Endothelial cell of umbilical vein (primary cell): ENCODE data around the gene MYH8. TPM values are rescaled to one million over a fixed set of nuclear protein-coding genes. Genes with fewer than 3 reads are reported as not detected.

Experiments
- BruUV-seq: library from RNA; stranded (reverse); fragments of 400-500 nt; replicated peaks from 2 replicates; lab custom pipeline; 2021; lab: Mats Ljungman, UMichigan
- CTCF ChIA-PET: fragments of 300-600, 350-600 bp; sonication (Branson Sonifier 250); formaldehyde crosslinking; loops from one replicate; lab custom pipeline; 2021; ENCODE audit warnings: antibody characterized with exemption, inconsistent platforms; lab: Charles Lee
- POLR2A ChIA-PET: fragments of 300-600, 350-600 bp; sonication (Branson Sonifier 250); formaldehyde crosslinking; loops from one replicate; lab custom pipeline; 2021; ENCODE audit warnings: antibody characterized with exemption, inconsistent platforms; lab: Charles Lee
- DNase-seq: peaks from one replicate; pipeline ENCODE4 v3.0.0-alpha.2; 2011; ENCODE audit warnings: low read depth, low spot score
- FAIRE-seq: peaks from 2 replicates; lab custom pipeline; 2011; peaks lifted over from hg19 to GRCh38; lab: Jason Lieb, UNC
- H2AFZ ChIP-seq: 2 replicates; pipeline ENCODE4 v1.6.0; 2012; ENCODE audit warnings: low read depth, low read length, control low read depth, inconsistent platforms
- H3K27ac ChIP-seq: 2 replicates; pipeline ENCODE4 v1.5.1; 2011; ENCODE audit warnings: low read depth, mild to moderate bottlenecking, control low read depth, low read length, moderate library complexity; ENCODE audit not compliant: insufficient read depth
- H3K27me3 ChIP-seq, 2 experiments: 2 replicates each; pipeline versions ENCODE4 v1.6.0 to v1.6.1; 2011; ENCODE audit warnings: low read length in 2 of 2, mixed read lengths in 1 of 2; ENCODE audit not compliant: control insufficient read depth in 2 of 2, insufficient read depth in 2 of 2
- H3K36me3 ChIP-seq, 2 experiments: 2 replicates in 1 of 2; 3 replicates in 1 of 2; pipeline ENCODE4 v1.5.1; 2011; ENCODE audit warnings: low read length in 2 of 2, mild to moderate bottlenecking in 1 of 2, moderate library complexity in 1 of 2; ENCODE audit not compliant: control insufficient read depth in 2 of 2, insufficient read depth in 2 of 2; ENCODE audit errors: extremely low read depth in 1 of 2
- H3K4me1 ChIP-seq: 3 replicates; pipeline ENCODE4 v1.5.1; 2011; ENCODE audit warnings: mild to moderate bottlenecking, low read length; ENCODE audit not compliant: control insufficient read depth, insufficient read depth; ENCODE audit errors: extremely low read depth
- H3K4me2 ChIP-seq: 2 replicates; pipeline ENCODE4 v1.6.1; 2011; ENCODE audit warnings: low read length, control low read depth, mixed read lengths; ENCODE audit not compliant: insufficient read depth
- H3K4me3 ChIP-seq, 3 experiments: fragments of 200-600 bp in 1 of 3; sonication (generic), shearing (Covaris generic) in 1 of 3; replicated peaks in 1 of 3; 2 replicates each; pipeline ENCODE4 v1.5.1; 2011 to 2016; ENCODE audit warnings: control low read depth in 3 of 3, low read length in 3 of 3, mild to moderate bottlenecking in 2 of 3, inconsistent platforms in 1 of 3, low read depth in 1 of 3, moderate library complexity in 1 of 3; ENCODE audit not compliant: insufficient read depth in 1 of 3
- H3K79me2 ChIP-seq: 2 replicates; pipeline ENCODE4 v1.6.0; 2012; ENCODE audit warnings: low read length, inconsistent platforms; ENCODE audit not compliant: control insufficient read depth, insufficient read depth
- H3K9ac ChIP-seq: replicated peaks from 2 replicates; pipeline ENCODE3; 2011; ENCODE audit warnings: low read length, control low read depth; ENCODE audit not compliant: insufficient read depth; ENCODE audit errors: extremely low read depth
- H3K9me1 ChIP-seq: replicated peaks from 3 replicates; pipeline ENCODE4 v1.6.0; 2011; ENCODE audit warnings: mild to moderate bottlenecking, low read length; ENCODE audit not compliant: control insufficient read depth, insufficient read depth; ENCODE audit errors: extremely low read depth
- H3K9me3 ChIP-seq: replicated peaks from 2 replicates; pipeline ENCODE4 v1.5.1; 2012; ENCODE audit warnings: low read length, inconsistent platforms; ENCODE audit not compliant: control insufficient read depth, insufficient read depth
- H4K20me1 ChIP-seq: replicated peaks from 2 replicates; pipeline ENCODE3; 2011; ENCODE audit warnings: mild to moderate bottlenecking, low read length; ENCODE audit not compliant: control insufficient read depth, insufficient read depth; ENCODE audit errors: extremely low read depth
- EZH2 ChIP-seq: IDR thresholded peaks from 2 replicates; pipeline ENCODE4 v1.6.1; 2012; ENCODE audit warnings: borderline replicate concordance, low read depth, mild to moderate bottlenecking, moderate library complexity, low read length, inconsistent platforms; ENCODE audit not compliant: severe bottlenecking
- FOS ChIP-seq: IDR thresholded peaks from 2 replicates; pipeline ENCODE4 v1.6.1; 2011; ENCODE audit warnings: mild to moderate bottlenecking, low read length, moderate library complexity, borderline replicate concordance; ENCODE audit not compliant: insufficient read depth
- GATA2 ChIP-seq: IDR thresholded peaks from 2 replicates; pipeline ENCODE4 v1.7.0; 2011; ENCODE audit warnings: low read depth, mild to moderate bottlenecking, moderate library complexity, mixed read lengths, low read length; ENCODE audit not compliant: insufficient read length, insufficient read depth
- JUN ChIP-seq: IDR thresholded peaks from 2 replicates; pipeline ENCODE4 v1.6.1; 2011; ENCODE audit warnings: borderline replicate concordance, low read depth; ENCODE audit not compliant: insufficient read length, insufficient read depth
- MYC ChIP-seq: IDR thresholded peaks from one replicate; pipeline ENCODE4 v1.6.1; 2011; ENCODE audit warnings: mild to moderate bottlenecking, low read depth, low read length
- POLR2A ChIP-seq: IDR thresholded peaks from 2 replicates; pipeline ENCODE4 v1.6.1; 2012; ENCODE audit warnings: low read depth, mild to moderate bottlenecking, control low read depth, low read length
- POLR2AphosphoS5 ChIP-seq: IDR thresholded peaks from 2 replicates; pipeline ENCODE4 v1.6.1; 2012; ENCODE audit warnings: low read depth, mild to moderate bottlenecking, control low read depth, low read length, moderate library complexity; ENCODE audit not compliant: insufficient read depth
- dilution Hi-C: fragments of 300-500 bp; cut with MboI; formaldehyde crosslinking; loops from one replicate; pipeline ENCODE4 v1.15.0; 2019; ENCODE audit warnings: low sequenced_read_pairs; ENCODE audit not compliant: extremely low pct_ligation_motif_present
- intact Hi-C: fragments of 100-400 bp; cut with micrococcal nuclease; formaldehyde crosslinking; loops from one replicate; pipeline ENCODE4 v1.10.0; 2022
- polyA plus RNA-seq, 4 experiments: library from polyadenylated mRNA; depleted of rRNA in 3 of 4; stranded (reverse) in 3 of 4; unstranded in 1 of 4; fragments of >200 nt; gene quantifications; 2 replicates each; pipeline versions ENCODE4 v1.2.1 to v1.2.3, GENCODE V29; 2011 to 2012; ENCODE audit warnings: missing spikeins in 1 of 4
- total RNA-seq: library from RNA; stranded (reverse); gene quantifications from 2 replicates; pipeline ENCODE4 v1.2.3, GENCODE V29; 2021
- TF ChIP-seq, protein P1 (sequence below): IDR thresholded peaks from 2 replicates; pipeline ENCODE4 v1.6.1; 2011; ENCODE audit not compliant: insufficient read depth, insufficient read length
- TF ChIP-seq, protein P2 (sequence below), 2 donors: IDR thresholded peaks; 1 replicate in 1 of 2; 2 replicates in 1 of 2; pipeline ENCODE4 v1.5.1; 2011; ENCODE audit warnings: low read length in 2 of 2, mild to moderate bottlenecking in 2 of 2, moderate library complexity in 2 of 2, control low read depth in 1 of 2, inconsistent platforms in 1 of 2, low read depth in 1 of 2; ENCODE audit not compliant: insufficient read depth in 1 of 2; ENCODE audit errors: extremely low read depth in 1 of 2

The MYH8 gene
- total and polyA plus RNA-seq, 2 donors (not counting 3 experiments of a cell fraction or from before 2014, with no cell fraction given) = not detected

DNA sequence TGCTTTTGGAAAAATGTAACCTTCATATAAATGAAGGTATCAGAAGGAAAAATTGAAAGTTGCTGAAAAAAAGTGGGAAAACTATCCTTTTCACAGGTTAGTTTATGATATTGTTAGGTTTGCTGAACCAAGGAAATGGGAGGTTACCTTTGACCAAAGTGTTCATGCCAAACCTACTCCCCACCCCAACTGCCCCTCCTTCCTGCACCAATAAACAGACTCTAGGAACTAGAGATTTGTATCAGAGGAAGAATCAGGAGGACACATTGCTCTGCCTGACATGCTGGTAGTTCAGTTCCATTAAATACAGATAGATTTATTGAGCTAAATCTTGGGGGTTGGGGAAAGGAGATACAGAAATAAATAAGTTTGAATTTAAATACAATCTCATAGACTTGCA, 18.2 kb downstream of the MYH8 start:
- no peaks in the 10 kb centered on the region for H4K20me1 ChIP-seq
- DNase-seq (no peak), FAIRE-seq (no peak)
- H3K36me3 ChIP-seq = no peaks in the 10 kb centered on the region
- peaks cover 3% of the 10 kb centered on the region for H3K9me3 ChIP-seq
- ChIA-PET POLR2A (no interaction called here), CTCF (no interaction called here)
- dilution Hi-C loops = no loop called here
- H3K27ac ChIP-seq = no peak overlapping the region
- H3K4me3 ChIP-seq = no peak overlapping the region
- H3K4me2 ChIP-seq = no peak overlapping the region
- H3K27me3 ChIP-seq = no peaks in the 10 kb centered on the region
- H3K9ac ChIP-seq = no peak overlapping the region
- no TSS peak for BruUV-seq
- no peak overlapping the region for H2AFZ ChIP-seq
- TF ChIP-seq, protein P1, sequence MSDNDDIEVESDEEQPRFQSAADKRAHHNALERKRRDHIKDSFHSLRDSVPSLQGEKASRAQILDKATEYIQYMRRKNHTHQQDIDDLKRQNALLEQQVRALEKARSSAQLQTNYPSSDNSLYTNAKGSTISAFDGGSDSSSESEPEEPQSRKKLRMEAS = no peak
- TF ChIP-seq MYC (no peak), EZH2 (no peak), POLR2A (no peak), FOS (no peak), POLR2AphosphoS5 (no peak), GATA2 (no peak), JUN (no peak)
- TF ChIP-seq, protein P2, sequence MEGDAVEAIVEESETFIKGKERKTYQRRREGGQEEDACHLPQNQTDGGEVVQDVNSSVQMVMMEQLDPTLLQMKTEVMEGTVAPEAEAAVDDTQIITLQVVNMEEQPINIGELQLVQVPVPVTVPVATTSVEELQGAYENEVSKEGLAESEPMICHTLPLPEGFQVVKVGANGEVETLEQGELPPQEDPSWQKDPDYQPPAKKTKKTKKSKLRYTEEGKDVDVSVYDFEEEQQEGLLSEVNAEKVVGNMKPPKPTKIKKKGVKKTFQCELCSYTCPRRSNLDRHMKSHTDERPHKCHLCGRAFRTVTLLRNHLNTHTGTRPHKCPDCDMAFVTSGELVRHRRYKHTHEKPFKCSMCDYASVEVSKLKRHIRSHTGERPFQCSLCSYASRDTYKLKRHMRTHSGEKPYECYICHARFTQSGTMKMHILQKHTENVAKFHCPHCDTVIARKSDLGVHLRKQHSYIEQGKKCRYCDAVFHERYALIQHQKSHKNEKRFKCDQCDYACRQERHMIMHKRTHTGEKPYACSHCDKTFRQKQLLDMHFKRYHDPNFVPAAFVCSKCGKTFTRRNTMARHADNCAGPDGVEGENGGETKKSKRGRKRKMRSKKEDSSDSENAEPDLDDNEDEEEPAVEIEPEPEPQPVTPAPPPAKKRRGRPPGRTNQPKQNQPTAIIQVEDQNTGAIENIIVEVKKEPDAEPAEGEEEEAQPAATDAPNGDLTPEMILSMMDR (IDR thresholded peaks at IDR 0.05; ENCODE audit: extremely low read depth in 1 of 2, insufficient read depth in 1 of 2, low read depth in 1 of 2, low read length in 2 of 2) = no peak
- H3K79me2 ChIP-seq = no peaks in the 10 kb centered on the region
- H3K9me1 ChIP-seq = no peaks in the 10 kb centered on the region
- H3K4me1 ChIP-seq = no peaks in the 10 kb centered on the region
- intact Hi-C loops = no loop called here
